Measurements from ENCODE around the gene FOXL2. TPM values are rescaled to one million over a fixed set of nuclear protein-coding genes. Genes with fewer than 3 reads are reported as not detected.
A peak's percentile ranks its signal among the peaks of the same experiment; 100 is the strongest.

FOXL2 gene
- total and polyA plus RNA-seq, 4 donors: 0.14 TPM; not detected in 3

DNA sequence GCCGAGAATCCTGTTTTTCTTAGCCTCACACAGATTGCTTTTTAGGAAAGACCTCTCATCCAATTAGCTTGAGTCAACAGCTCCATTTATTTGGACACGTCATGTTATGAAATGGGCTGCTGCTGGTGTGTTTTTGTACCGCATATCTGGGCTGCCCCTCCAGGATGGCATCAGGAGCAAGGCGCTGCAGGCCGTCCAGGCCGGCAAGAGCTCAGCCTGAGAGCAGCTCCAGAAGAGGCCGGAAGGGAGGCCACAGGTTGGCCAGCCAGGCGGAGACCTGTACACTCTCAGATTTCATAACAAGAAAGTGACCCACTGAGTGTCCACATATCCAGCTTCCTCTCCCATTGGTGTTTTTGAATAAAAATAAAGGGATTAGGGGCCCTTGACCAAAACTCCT, 28.4 kb upstream of the FOXL2 start:
- TF ChIP-seq, protein P1, sequence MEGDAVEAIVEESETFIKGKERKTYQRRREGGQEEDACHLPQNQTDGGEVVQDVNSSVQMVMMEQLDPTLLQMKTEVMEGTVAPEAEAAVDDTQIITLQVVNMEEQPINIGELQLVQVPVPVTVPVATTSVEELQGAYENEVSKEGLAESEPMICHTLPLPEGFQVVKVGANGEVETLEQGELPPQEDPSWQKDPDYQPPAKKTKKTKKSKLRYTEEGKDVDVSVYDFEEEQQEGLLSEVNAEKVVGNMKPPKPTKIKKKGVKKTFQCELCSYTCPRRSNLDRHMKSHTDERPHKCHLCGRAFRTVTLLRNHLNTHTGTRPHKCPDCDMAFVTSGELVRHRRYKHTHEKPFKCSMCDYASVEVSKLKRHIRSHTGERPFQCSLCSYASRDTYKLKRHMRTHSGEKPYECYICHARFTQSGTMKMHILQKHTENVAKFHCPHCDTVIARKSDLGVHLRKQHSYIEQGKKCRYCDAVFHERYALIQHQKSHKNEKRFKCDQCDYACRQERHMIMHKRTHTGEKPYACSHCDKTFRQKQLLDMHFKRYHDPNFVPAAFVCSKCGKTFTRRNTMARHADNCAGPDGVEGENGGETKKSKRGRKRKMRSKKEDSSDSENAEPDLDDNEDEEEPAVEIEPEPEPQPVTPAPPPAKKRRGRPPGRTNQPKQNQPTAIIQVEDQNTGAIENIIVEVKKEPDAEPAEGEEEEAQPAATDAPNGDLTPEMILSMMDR (IDR thresholded peaks at IDR 0.05; ENCODE audit: control extremely low read depth, extremely low read depth): no peak
- Histone ChIP-seq H3K27ac (ENCODE audit: low read depth in 1 of 2, low read length in 1 of 2) (no peak overlapping the region), H3K4me3 (no peak overlapping the region), H3K36me3 (ENCODE audit: control insufficient read depth in 4 of 4, insufficient read depth in 4 of 4, low read length in 4 of 4) (no peaks in the 10 kb centered on the region), H3K4me1 (ENCODE audit: control insufficient read depth in 5 of 5, insufficient read depth in 5 of 5, low read length in 5 of 5) (peaks cover 0 to 3% (median 0%) of the 10 kb centered on the region in 5 donors), H3K27me3 (ENCODE audit: control insufficient read depth in 3 of 3, insufficient read depth in 3 of 3, low read length in 2 of 3) (peaks cover 0 to 5% (median 0%) of the 10 kb centered on the region in 3 donors), H3K9ac (ENCODE audit: insufficient read depth in 1 of 2, low read length in 2 of 2) (no peak overlapping the region), H3K9me3 (ENCODE audit: control insufficient read depth in 4 of 4, insufficient read depth in 3 of 4, low read length in 3 of 4) (peaks cover 0 to 5% (median 0%) of the 10 kb centered on the region in 4 donors)
- no peak for DNase-seq
- ATAC-seq (ENCODE audit: insufficient read depth, low FRiP score): no peak
- 90 to 93% methylated on average over 8 of the region's 8 CpGs for WGBS, 2 donors

GRCh38 chr3:138974462-138974861, 27.5 kb upstream of the FOXL2 start:
- 69 to 71% methylated on average over 5 of the region's 5 CpGs for WGBS, 2 donors
- ATAC-seq (ENCODE audit: insufficient read depth, low FRiP score): no peak

DNA sequence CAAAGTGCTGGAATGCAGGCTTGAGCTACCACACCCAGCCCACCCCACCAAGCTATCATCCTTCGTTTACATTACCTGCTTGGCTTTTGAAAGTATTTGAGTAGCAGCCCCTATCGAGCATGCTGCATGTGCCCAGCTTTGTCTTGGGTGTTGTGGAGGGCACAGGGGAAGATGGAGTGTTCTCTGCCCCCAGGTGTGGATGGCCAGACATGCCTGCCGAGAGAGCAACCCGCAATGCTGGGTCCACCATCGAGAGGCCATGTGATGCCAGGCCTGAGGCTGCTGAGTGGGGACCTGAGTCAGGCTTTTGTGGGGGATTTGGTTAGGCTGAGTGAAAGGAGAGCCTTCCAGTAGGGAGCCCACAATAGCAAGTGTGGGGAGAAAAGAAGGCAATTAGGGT, 26.0 kb upstream of the FOXL2 start:
- DNase-seq (no peak), ATAC-seq (ENCODE audit: insufficient read depth, low FRiP score) (no peak)
- 79 to 92% methylated on average over 5 of the region's 5 CpGs for WGBS, 2 donors

More at GRCh38 chr3:138974462-138974861, 27.5 kb upstream of the FOXL2 start:
- H3K9ac ChIP-seq (ENCODE audit: insufficient read depth in 1 of 2, low read length in 2 of 2): no peak overlapping the region
- peak in 1 of 3 donors; percentile 47 for DNase-seq
- H3K27ac ChIP-seq (ENCODE audit: low read depth in 1 of 2, low read length in 1 of 2): no peak overlapping the region
- H3K9me3 ChIP-seq (ENCODE audit: control insufficient read depth in 4 of 4, insufficient read depth in 3 of 4, low read length in 3 of 4): peaks cover 0 to 5% (median 0%) of the 10 kb centered on the region in 4 donors
- no peaks in the 10 kb centered on the region for H3K36me3 ChIP-seq (ENCODE audit: control insufficient read depth in 4 of 4, insufficient read depth in 4 of 4, low read length in 4 of 4)
- H3K4me3 ChIP-seq: no peak overlapping the region
- peaks cover 0 to 2% (median 0%) of the 10 kb centered on the region in 5 donors for H3K4me1 ChIP-seq (ENCODE audit: control insufficient read depth in 5 of 5, insufficient read depth in 5 of 5, low read length in 5 of 5)
- H3K27me3 ChIP-seq (ENCODE audit: control insufficient read depth in 3 of 3, insufficient read depth in 3 of 3, low read length in 2 of 3): peaks cover 0 to 5% (median 0%) of the 10 kb centered on the region in 3 donors
- TF ChIP-seq, protein P1 (IDR thresholded peaks at IDR 0.05; ENCODE audit: control extremely low read depth, extremely low read depth): no peak

More for the DNA sequence above, 26.0 kb upstream of the FOXL2 start:
- Histone ChIP-seq H3K36me3 (ENCODE audit: control insufficient read depth in 4 of 4, insufficient read depth in 4 of 4, low read length in 4 of 4) (no peaks in the 10 kb centered on the region), H3K4me3 (no peak overlapping the region), H3K4me1 (ENCODE audit: control insufficient read depth in 5 of 5, insufficient read depth in 5 of 5, low read length in 5 of 5) (peaks cover 0 to 2% (median 0%) of the 10 kb centered on the region in 5 donors), H3K27ac (ENCODE audit: low read depth in 1 of 2, low read length in 1 of 2) (no peak overlapping the region), H3K9me3 (ENCODE audit: control insufficient read depth in 4 of 4, insufficient read depth in 3 of 4, low read length in 3 of 4) (peaks cover 0 to 5% (median 0%) of the 10 kb centered on the region in 4 donors), H3K9ac (ENCODE audit: insufficient read depth in 1 of 2, low read length in 2 of 2) (no peak overlapping the region), H3K27me3 (ENCODE audit: control insufficient read depth in 3 of 3, insufficient read depth in 3 of 3, low read length in 2 of 3) (peaks cover 0 to 5% (median 0%) of the 10 kb centered on the region in 3 donors)
- TF ChIP-seq, protein P1 (IDR thresholded peaks at IDR 0.05; ENCODE audit: control extremely low read depth, extremely low read depth): no peak

Measured in lung (tissue), 12 donors.